Measurements from ENCODE around the gene SEC14L5.

Gene SEC14L5

GRCh38 chr16:4957720-4958509 lies at the start of gene SEC14L5:
Gene SEC14L5, plus strand, starts transcription at chr16:4958330. Its CDS starts 994 bp downstream, at chr16:4959324.
- peak; percentile 92 to 95 (median 94) for DNase-seq (ENCODE audit: low read depth in 2 of 3, low spot score in 1 of 3)

GRCh38 chr16:4908854-4909401 lies 49.2 kb upstream of the SEC14L5 start:
- no peak for DNase-seq (ENCODE audit: low read depth in 2 of 3, low spot score in 1 of 3)

- no peak for DNase-seq (ENCODE audit: low read depth in 2 of 3, low spot score in 1 of 3)
Measured at GRCh38 chr16:4909825-4910224, 48.3 kb upstream of the SEC14L5 start.

- DNase-seq (ENCODE audit: low read depth in 2 of 3, low spot score in 1 of 3), result no peak
Measured at GRCh38 chr16:4910828-4911227, 47.3 kb upstream of the SEC14L5 start.

GRCh38 chr16:4911970-4912386 lies 46.2 kb upstream of the SEC14L5 start:
- DNase-seq (ENCODE audit: low read depth in 2 of 3, low spot score in 1 of 3), result no peak

- DNase-seq (ENCODE audit: low read depth in 2 of 3, low spot score in 1 of 3), result no peak
Measured at GRCh38 chr16:4913130-4913773, 44.9 kb upstream of the SEC14L5 start.

GRCh38 chr16:4913774-4914525 lies 44.2 kb upstream of the SEC14L5 start:
- DNase-seq (ENCODE audit: low read depth in 2 of 3, low spot score in 1 of 3), result no peak

- DNase-seq (ENCODE audit: low read depth in 2 of 3, low spot score in 1 of 3), result no peak
Measured at GRCh38 chr16:4914528-4915225, 43.5 kb upstream of the SEC14L5 start.

GRCh38 chr16:4915226-4915761 lies 42.8 kb upstream of the SEC14L5 start:
- DNase-seq (ENCODE audit: low read depth in 2 of 3, low spot score in 1 of 3), result no peak

GRCh38 chr16:4917117-4917516 lies 41.0 kb upstream of the SEC14L5 start:
- DNase-seq (ENCODE audit: low read depth in 2 of 3, low spot score in 1 of 3), result no peak

- DNase-seq (ENCODE audit: low read depth in 2 of 3, low spot score in 1 of 3), result no peak
Measured at GRCh38 chr16:4918781-4919251, 39.3 kb upstream of the SEC14L5 start.

- no peak for DNase-seq (ENCODE audit: low read depth in 2 of 3, low spot score in 1 of 3)
Measured at GRCh38 chr16:4920826-4921225, 37.3 kb upstream of the SEC14L5 start.

- no peak for DNase-seq (ENCODE audit: low read depth in 2 of 3, low spot score in 1 of 3)
Measured at GRCh38 chr16:4922721-4923342, 35.3 kb upstream of the SEC14L5 start.

- DNase-seq (ENCODE audit: low read depth in 2 of 3, low spot score in 1 of 3), result no peak
Measured at GRCh38 chr16:4923853-4924252, 34.3 kb upstream of the SEC14L5 start.

GRCh38 chr16:4924593-4925292 lies 33.4 kb upstream of the SEC14L5 start:
- no peak for DNase-seq (ENCODE audit: low read depth in 2 of 3, low spot score in 1 of 3)

- DNase-seq (ENCODE audit: low read depth in 2 of 3, low spot score in 1 of 3), result no peak
Measured at GRCh38 chr16:4925293-4925607, 32.9 kb upstream of the SEC14L5 start.

GRCh38 chr16:4925791-4926190 lies 32.3 kb upstream of the SEC14L5 start:
- DNase-seq (ENCODE audit: low read depth in 2 of 3, low spot score in 1 of 3), result no peak

- DNase-seq (ENCODE audit: low read depth in 2 of 3, low spot score in 1 of 3), result no peak
Measured at GRCh38 chr16:4926928-4927327, 31.2 kb upstream of the SEC14L5 start.

GRCh38 chr16:4927661-4928060 lies 30.5 kb upstream of the SEC14L5 start:
- DNase-seq (ENCODE audit: low read depth in 2 of 3, low spot score in 1 of 3), result no peak

GRCh38 chr16:4928227-4928626 lies 29.9 kb upstream of the SEC14L5 start:
- no peak for DNase-seq (ENCODE audit: low read depth in 2 of 3, low spot score in 1 of 3)

Measured in stimulated activated CD4-positive, alpha-beta T cell treated with anti-CD3 and anti-CD28 coated beads, Interleukin-12 subunit alpha, Interleukin-12 subunit beta, amount 100 ng/mL, for 48 hours (primary cell).